AG10803 (cell line): ENCODE results near the gene RTRAF.

Experiments
- DNase-seq: peaks from one replicate; pipeline ENCODE4 v3.0.0; 2010; ENCODE audit warnings: low read depth
- H3K4me3 ChIP-seq: 2 replicates; pipeline ENCODE4 v1.5.1; 2011; ENCODE audit warnings: mild to moderate bottlenecking, low read length, control low read depth
- CTCF ChIP-seq: conservative IDR thresholded peaks from 2 replicates; pipeline ENCODE4 v1.5.1; 2011; ENCODE audit warnings: mild to moderate bottlenecking, low read length, control low read depth, inconsistent platforms

The RTRAF gene

GRCh38 chr14:52049271-52049670 is 59.9 kb downstream of the RTRAF start:
- H3K4me3 ChIP-seq = no peak overlapping the region
- no peak for DNase-seq
- TF ChIP-seq CTCF = no peak

DNA sequence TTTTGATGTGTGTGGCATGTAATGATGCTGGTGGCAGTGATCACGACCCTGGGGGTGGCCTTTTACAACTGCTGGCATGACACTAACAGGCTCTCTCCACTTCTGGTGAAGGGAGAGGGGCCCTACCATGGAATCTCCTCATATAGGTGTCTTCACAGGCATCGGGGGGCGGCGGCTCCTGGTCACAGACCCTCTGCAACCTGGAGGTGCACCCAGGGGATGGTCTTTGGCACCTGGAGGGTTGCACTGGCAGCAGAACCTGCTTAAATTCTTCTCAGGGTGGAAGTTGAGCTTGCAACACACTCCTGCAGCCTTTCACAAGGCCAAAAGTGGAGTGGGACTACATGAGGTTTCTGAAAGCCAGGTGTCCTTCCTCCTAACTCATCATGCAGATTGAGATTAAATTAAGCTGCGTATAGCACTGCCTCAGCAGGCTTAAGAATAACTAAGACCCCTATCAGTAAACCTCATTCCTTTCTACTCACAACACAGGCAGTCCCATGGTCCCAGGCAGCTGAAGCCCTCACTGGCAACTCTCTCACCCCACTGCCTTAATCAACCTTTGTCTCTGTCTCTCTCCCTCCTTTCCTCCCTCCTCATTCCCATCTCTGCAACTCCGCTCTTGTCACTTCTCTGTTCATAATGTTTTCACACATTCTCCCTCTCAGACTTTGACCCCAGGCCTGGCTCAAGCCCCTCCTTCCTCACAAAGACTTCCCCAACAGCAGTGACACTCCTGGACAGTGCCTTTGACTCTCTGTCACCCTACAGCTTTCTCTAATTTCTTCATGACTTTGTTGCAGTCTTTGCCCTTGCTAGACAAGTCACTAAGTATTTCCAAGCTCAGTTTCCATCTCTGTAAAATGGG is 60.6 kb downstream of the RTRAF start:
- DNase-seq = no peak
- no peak overlapping the region for H3K4me3 ChIP-seq
- no peak for TF ChIP-seq CTCF

DNA sequence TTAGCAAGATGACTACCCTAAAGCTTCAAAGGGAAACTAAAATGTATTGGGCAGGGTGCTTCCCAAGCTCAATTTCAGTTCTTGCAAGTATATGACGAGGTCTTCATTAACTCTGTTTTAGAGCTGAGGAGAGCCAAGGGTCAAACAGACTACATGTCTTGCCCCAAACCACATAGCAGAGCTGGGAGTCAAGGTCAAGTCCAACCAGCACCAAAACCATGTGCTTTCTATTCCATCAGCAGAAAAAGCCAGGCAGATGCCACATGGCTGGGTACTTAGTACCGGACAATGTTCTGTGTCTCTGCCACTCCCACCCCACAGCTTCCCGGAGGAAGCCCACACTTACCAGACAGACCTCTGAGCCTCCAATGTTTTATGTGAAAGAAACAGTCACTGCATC is 61.9 kb downstream of the RTRAF start:
- DNase-seq = peak; percentile 51
- TF ChIP-seq CTCF = no peak

GRCh38 chr14:52051871-52052270 is 62.5 kb downstream of the RTRAF start:
- DNase-seq = peak; percentile 86
- H3K4me3 ChIP-seq = no peak overlapping the region
- TF ChIP-seq CTCF = no peak

More for the DNA sequence above, 61.9 kb downstream of the RTRAF start:
- H3K4me3 ChIP-seq = no peak overlapping the region

GRCh38 chr14:52052288-52052943 is 63.1 kb downstream of the RTRAF start:
- H3K4me3 ChIP-seq = no peak overlapping the region
- no peak for TF ChIP-seq CTCF
- peak; percentile 98 for DNase-seq

GRCh38 chr14:52053044-52053443 is 63.7 kb downstream of the RTRAF start:
- TF ChIP-seq CTCF = no peak
- peak; percentile 62 for DNase-seq
- no peak overlapping the region for H3K4me3 ChIP-seq

DNA sequence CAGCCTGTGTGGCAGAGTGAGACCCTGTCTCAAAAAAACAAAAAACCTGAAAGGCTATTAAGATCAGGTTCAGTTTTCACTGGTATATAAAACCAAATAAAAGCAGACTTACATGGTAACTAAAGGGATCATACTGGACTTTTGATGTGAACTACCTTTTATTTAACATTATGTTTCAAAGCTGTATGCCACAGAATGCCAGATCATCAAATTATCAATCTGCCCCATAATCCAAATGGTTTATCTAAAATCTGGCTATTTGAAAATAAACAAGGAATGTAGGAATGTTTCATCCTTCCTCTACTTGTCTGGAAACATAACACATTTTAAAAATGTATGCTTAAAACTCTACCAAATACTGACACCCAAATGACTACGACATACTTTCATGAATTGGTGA is 65.3 kb downstream of the RTRAF start:
- no peak for TF ChIP-seq CTCF

More for the DNA sequence above, 65.3 kb downstream of the RTRAF start:
- DNase-seq = no peak
- H3K4me3 ChIP-seq = no peak overlapping the region
